Femur (tissue), 1 donor: ENCODE measurements around the gene PDE2A.

Experiments
- DNase-seq: peaks from one replicate; pipeline ENCODE4 v3.0.0-alpha.2; 2017

PDE2A gene

DNA sequence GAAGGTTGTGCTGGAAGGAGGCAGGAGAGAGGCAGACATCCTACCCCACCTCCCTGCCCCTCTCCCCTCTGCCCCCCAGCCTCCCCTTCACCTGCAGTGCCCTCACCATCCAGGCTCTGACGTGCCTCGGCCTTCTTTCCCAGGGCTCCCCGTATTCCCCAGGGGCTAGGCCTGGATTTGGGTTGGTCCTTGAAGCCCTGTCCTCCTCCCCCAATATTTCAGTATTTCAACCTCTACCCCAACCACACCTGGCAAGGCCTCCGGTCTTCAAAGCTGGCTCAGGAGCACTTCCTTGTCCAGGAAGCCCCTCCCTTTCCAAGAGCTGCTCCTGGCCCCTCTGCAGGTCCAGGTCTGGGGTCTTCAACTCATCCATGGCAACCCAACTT is 8.6 kb upstream of the PDE2A start:
- no peak for DNase-seq

DNA sequence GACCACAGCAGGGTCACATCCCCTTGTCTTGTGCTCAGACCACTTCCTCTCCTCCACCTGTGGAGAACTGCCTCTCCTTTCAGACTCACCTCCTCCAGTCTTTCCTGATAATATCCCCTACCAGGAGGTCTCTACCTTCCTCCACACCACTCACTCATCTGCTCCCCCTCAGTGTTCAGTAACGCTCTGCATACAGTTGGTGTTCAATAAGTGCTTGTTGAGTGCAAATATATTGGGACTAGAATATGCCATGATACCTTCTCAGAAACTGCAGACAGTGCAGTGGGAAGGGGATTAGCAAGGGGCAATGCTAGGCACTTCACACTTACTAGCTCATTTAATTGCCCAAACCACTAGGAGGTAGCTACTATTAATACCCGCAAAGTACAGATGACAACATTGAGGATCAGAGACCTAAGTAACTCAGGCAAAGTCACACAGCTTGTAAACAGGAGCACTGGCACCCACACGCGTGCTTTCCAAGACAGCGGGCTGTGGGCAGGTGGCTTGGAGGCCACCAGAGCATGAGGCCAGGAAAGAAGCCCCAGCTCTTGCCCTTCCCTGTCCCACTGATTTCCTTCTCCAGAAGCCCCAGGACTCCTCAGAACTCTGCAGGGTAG is 8.1 kb upstream of the PDE2A start:
- DNase-seq: no peak

DNA sequence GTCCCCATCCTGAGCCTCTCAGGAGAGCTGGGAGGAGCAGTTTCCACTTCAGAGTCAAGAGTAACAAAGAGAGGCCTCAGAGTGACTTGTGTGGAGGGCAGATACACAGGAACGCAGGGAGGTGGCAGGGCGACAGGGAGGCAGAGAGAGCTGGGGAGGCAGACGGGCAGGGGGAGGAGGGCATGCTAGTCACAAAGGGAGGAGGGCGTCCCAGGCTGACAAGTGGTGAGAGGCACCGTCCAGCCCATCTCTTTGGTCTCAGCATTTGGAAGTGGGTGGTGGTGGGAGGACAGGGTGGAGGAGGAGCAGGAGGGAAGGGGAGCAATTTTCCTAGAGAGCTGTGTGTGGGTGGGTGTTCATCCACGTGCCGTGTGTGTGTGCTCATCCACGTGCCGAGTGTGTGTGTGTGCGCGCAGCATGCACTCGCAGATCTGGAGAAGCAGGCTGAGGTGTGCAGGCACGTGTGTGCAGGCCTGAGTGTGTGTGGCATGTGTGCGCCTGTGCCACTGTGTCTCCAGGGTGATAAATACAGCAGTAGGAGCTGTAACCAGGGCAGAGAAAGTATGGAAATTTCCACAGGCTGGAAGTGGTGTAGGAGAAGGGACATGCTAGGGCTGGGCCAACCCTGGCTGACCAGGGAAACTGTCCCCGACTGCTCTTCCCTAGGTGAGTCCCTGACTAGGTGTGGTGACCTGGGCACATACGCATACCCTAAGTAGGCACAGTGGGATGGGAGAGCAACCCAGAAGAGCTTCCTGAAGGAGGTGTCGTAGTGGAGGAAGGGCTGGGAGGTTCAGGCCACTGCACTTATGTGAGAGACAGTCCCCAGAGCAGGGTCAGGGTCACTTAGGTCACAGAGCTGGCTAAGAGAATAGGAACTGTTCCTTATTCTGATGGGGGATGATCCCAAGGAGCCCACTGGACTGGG is 7.3 kb upstream of the PDE2A start:
- DNase-seq: no peak

DNA sequence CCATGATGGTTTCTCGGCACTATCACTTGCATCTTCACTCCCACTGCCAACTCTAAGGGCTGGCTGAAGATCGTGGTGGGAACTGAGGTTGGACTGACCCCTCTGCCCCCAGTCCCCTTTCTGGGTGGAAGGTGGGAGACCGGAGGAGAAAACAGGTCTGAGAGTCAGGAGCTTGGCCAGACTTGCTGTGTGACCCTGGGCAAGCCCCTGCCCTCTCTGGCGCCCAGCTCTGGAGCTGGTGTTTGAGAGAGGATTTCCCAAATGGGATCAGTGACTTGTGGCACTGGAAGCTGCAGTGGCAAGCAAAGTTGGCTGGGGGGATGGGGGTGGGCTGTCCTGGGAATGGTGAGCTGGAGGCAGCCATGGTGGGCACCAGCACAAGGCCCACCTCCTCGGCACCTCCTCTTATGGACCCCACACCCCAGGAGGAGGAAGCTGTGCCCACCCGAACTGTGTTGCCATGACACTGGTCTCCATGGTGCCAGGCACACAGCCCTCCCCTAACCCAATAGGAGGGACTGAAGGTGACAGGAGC is 6.5 kb upstream of the PDE2A start:
- DNase-seq: no peak

DNA sequence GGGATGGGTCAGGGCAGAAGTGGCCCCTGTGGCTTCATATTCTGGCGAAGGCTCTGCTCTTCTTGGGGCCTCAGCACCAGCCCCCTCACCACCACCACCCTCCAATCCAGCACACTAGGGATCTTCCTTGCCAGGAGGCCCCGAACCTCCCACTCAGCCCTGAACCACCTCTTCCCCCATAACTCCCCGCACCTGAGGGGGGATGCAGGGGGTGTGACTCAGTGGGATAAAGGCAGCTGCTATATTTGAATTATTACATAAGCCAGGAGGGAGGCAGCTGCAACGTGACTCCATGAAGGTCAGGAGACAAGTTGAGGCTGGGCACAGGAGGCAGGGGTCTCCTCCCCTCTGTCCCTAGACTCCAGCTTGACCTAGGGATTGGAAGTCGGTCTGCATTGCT is 5.6 kb upstream of the PDE2A start:
- DNase-seq: no peak

DNA sequence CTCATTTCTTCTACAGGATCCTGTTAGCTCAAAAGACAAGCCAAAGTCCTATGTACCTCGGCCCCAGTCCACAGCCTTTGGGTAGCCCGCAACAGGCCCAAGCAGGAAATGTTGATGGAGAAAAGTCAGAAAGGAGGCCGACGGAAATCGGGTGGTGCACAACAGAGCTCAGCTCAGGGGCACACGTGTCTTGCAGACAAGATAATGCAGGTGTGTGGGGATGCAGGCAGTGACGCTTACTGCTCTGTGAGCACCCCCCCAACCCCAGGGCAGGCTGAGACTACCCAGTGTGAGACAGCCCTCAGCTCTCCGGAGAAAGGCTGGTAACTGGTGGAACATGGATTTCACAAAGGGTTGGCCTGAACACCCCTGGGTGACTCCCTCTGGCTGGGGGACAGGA is 4.3 kb upstream of the PDE2A start:
- no peak for DNase-seq

DNA sequence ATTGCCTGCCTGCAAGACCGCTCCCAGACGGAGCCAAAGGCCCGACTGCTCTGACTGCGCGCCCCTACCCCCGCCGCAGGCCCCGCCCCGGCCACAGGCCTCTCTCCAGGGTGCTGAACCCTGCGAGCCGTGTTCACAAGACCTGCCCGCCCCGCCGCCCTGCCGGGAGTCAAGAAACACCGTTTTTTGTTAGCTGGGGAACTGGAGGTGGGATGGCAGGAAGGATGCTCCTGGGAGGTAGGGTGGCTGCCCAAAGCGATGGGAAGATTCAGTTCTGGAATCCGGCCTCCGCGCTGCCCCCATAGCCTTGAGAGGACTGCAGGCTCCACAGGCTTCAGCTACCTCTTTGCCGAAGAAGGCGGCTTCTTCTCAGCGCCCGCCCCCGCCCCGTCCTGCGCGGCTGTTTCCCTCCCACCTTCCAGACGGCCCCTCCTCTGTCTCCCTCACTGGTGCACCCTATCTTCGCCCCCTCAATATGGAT is 2.7 kb upstream of the PDE2A start:
- peak; percentile 85 for DNase-seq

DNA sequence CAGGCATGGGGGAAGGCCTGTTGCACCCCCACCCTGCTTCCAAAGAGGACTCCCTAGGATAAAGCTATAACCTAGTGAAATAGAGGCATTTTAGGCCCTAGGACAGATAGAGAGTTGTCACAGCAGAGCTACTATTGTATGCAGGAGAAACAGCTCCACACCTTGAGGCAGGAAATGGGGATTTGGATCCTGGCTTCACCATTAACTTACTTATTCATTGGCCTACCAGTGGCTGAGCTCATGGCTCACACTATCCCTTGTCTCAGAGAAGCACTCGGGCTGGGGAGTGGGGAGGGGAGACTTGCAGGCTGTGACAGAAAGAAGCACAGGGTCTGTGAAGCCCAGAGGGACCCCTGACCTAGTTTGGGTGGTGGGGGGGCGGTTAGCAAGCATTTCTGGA is 999 bp upstream of the PDE2A start:
- DNase-seq: no peak

DNA sequence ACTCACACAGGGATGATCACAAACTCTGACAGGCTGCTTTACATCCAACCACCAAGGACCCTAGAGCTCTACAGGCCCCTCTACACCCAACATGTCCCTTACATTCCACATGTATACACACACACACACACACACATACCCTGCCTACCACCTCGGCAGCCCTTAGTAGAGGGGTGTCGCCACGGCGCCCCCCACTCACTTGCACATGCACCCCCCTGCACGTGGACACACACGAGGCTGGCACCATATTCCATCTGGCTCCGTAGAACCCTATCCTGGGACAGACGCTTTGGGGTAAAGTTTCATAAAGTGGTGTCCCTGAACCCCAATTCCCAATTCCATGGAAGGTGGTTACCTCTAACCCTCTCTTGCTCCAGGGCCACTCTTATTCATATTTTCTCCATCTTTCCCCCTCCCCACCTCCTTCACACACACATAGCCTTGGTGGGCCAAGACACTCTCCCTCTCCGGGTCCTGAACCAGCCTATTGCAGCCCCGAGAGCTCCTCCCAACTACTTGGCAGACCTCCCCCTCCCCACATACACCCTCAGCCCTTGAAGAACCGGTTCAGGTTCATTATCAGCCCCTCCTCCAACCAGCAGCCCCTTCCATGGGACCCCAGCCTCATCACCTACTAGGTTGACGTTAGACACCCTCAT is 809 bp downstream of the PDE2A start:
- DNase-seq: no peak

DNA sequence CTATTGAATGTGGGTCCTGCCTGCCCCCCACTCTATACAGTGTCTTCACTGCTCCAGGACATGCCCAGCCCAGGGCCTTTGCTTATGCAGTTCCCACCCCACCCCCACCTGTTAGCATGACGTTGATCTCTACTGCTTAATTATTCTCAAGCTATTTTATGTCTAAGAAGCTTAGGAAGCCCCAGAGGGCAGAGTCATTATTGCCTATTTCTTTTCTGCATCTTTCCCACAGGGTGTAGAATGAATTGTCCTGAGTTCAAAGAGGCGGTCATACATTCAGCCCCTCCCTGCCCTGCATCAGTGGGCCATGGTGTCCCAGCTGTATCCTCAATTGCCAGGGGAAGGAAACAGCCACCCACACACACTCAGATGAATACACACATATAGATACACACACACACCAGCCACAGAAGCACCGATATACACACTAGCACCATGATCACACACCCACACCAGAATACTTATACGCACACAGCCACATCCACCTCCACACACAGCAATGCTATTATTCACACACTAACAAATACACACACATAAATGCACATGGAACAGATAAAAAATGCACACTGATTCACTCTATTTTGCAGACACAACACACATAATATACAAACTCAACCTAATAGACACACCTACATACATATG is 1.5 kb downstream of the PDE2A start:
- DNase-seq: no peak

DNA sequence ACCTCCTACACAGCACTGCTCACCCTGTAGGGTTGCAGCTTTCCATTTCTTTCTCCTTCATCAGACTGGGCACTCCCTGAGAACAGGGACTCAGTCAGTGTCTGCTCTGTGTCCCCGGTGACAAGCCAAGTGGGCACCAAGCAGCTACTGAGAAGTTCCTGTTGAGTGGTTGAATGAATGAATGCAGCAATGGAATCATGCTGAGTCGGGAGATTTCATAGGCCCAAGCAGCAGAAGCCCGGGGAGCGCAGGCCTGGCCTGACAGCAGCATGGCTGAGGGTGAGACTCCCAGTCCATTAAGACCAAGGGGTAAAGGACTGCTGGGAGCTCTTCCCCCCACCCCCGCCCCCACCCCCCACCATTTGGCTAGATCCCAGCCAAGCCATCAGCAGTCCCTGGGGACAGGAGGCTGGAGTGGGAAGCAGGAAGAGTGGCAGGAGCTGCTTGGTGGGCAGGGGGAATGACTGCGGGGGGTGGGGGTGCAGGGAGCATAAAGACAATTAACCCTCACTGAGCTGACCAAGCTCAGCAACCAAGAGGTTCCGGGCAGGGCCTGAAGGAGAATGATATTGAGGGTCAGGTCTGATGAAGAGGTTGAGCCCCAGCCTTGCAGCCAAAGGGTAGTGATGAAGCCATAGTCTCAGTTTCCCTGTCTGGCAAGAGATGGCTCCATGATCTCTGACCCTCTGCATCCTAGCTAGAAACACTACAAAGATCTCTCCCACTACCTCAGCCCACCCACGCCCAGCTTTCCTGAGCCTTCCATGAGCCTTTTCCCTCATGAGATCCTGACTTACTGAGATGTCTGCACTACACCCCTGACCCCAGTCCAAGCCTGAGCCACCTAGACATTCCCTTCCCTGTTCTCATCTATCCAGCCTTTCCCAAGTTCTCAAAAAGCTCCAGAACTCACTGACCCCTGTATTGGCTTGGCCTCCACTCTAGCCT is 2.8 kb downstream of the PDE2A start:
- DNase-seq: no peak

DNA sequence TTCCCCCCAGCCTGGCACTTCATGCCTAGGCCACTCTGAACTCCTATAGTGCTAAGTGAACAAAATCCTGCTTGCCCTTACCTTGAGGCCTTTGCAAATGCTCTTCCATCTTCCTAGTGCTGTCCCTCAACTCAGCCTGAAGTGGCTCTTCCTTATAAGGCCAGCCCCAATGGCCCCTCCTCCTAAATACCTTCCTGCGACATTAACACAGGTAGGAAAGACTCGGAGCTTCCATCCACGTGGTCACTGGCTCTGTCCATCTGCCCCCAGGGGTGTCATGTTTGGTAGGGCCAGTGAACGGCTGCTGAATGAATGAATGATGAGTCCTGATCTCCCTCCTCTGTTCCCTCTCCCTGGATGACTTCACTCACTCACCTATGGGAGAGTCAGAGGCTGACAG is 4.2 kb downstream of the PDE2A start:
- DNase-seq: no peak

DNA sequence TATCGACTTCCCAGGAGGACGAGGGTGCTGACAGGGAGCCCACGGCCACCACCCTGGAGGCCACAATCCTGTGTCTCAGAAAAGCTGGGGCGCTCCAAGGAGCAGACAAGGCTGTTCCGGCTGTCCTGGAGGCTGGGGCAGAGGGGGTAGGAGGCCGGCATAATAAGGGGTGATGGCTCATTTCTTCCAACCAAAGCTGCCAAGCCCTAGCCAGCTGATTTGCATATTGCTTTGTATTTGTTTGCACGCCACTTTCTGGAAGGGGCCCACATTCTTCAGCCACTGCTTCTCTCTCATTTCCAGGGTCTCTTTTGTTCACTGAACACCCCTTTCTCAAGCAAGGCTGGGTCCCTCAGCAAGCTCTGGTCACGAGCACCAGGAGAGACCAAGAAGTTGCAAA is 4.7 kb downstream of the PDE2A start:
- DNase-seq: no peak

DNA sequence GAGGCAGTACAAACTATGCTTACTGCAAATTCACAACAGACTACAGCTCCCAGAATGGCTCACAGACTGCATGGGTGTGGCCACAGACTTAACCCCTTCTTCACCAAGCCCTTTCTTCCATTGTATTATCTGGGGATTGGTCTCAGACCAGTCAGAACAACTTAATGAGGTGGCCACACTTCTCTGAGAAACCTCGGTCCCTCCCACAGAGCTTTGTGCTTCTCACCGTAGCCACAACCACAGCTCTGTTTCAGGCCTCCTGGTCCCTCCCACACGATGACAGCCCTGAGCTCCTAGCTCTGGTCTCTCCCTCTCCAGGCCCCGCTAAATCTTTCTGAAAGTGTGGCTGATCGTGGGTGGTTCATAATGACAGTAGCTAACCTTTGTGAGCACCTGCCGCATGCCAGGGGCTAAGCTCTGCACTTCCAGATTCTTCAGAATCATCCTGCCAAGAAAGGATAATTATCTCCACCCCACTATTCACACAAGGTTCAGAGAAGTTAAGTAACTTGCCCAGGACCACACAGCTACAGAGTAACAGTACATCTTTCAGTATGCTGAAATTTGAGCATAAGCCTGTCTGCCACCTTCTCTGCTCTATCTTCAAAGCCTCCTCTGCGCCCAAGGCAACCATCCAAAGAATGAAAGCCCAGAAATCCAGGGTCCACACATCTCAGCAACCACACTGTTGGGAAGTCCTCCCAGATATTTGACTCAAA is 5.4 kb downstream of the PDE2A start:
- no peak for DNase-seq

DNA sequence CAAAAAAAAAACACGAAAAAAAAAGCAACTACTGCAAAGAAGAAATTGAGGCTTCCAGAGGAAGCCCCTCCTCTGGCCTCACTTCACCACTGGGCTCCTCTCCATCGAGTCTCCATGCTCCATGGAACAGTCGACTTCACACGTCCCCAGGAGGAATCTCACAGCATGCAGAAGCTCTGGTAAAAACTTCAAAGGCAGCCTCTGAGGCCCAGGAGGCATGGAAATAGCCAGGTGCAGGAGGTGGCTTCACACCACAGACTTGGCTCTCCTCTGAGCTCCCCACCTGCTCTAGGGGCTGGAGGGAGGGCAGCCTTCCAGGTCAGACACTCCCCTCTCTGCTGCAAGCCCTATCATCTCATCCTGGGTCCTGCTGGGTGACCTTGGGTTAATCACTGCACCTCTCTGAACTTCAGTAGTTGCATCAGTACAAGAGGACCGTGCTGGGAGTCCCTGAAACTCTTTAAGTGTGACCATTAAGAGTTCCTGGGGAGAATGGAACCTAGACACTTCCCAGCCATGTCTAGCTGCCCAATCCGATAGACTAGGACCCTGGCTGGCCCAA is 8.2 kb downstream of the PDE2A start:
- no peak for DNase-seq

DNA sequence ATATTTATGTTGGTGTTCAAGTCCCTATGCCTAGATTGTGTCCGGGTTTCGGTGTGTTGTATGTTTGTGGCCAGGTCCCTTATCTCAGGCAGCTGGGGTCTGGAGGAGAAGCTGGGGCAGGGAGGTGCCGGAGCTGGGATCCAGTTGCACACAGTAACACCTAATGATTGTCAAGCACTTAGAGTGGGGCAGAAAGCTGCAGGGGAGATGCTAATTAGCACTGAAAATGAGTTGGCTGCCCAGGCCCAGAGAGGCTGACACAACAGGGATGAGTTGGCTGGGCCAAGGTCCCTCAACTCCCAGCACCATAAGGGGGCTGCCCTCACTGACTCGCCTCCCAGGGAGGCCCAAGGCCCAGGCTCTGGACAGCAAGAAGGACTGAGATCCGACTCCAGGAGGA is 12.2 kb downstream of the PDE2A start:
- no peak for DNase-seq

DNA sequence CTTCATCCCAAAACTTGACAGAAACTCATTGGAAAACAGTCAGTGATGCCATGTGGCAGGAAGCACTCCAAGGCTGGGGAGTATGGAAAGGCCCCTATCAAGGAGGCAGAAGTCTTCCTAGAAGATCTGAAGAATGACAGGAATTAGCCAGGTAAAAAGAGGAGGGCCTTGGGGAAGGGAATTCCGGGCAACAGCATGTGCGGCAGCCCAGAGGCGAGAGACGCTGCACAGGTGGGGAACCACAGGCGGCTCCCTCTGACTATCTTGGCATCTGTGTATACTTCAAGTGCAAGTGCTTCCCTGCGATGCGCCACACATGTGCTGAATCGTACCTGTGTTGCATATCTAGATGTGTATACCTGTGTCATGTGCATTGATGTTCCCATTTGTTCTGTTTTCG is 12.7 kb downstream of the PDE2A start:
- no peak for DNase-seq

DNA sequence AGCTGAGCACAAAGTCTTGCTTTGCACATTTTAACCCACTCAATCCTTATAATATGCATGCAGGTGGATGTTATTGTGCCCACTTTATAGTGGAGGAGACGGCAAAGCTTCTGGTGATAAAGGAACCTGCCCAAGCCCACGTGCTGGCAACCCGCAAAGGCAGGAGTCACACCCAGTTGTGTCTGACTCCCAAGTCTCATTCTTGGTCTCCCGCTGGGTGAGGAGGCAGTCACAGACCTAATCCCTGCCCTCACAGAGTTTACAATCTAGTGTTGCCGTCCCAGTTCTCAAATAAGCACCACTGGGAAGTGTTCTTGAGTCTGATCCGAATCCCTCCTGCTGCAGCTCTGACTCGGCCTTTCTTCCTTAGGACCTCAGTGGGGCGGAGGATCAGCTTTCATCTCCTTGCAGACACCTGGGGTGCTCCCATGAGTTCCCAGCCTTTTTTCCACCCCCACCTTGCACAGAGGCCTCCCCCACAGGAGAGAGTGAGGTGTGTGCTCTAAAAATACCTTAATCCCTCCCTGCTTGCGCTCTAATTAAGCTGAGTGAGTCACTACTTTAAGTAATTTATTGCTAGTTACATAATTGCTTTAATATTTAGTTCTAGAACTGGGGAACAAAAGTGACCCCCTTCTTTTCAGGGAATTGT is 15.1 kb downstream of the PDE2A start:
- no peak for DNase-seq

DNA sequence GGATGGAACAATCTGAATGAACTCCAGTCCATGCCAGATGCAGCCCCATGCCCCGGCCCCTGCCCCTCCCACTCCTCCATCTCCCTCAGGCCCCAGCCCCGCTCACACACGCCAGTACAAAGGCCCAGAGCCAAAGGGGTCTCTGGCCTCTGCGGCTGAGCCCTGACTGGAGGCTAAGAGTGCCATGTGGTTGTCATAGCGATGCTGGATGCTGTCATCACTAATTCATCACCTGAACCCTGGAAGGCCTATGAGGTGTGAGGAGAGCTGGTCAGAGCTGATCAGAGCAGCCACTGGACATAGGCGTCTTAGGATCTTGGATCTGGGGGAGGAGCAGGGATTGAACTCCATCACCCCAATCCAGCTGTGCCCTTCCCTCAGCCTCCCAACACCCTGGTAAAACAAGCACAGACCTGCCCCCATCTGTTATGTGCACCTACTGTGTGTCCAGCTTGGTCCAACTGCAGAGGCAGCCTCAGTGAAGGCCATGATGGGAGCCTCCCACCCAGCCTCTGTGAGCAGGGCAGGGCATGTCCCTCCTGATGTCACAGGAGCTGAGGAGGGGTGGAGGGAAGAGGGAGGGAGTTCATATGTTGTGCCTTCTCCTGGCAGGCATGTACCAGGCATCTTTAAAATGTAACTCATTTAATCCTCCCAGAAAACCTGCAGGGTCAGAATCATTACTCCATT is 16.7 kb downstream of the PDE2A start:
- no peak for DNase-seq
